HepG2 (cell line): ENCODE data around the gene MLX. TPM values are rescaled to one million over a fixed set of nuclear protein-coding genes. Genes with fewer than 3 reads are reported as not detected.
"Not testable (repeated sequence)": the region's sequence is repeated elsewhere in the genome, so short reads cannot be mapped to it uniquely, and the experiment has no call there.

Experiments used
- ATAC-seq: fragments of 200-7000 bp; cut with Tn5 transposase; 3 replicates; pipeline ENCODE4 v1.9.1; 2020; ENCODE audit warnings: mild to moderate bottlenecking, moderate library complexity
- BruUV-seq: library from RNA; stranded (reverse); fragments of 400-500 nt; replicated peaks from 2 replicates; lab custom pipeline; 2021; lab: Mats Ljungman, UMichigan
- CTCF ChIA-PET: fragments of 300-600 bp; formaldehyde crosslinking; extraction: SDS; loops from one replicate; lab custom pipeline; 2021; ENCODE audit warnings: low total read pairs, inconsistent platforms, low intra/inter-chr PET ratio; lab: Yijun Ruan, JAX
- POLR2A ChIA-PET: fragments of 350-600 bp; sonication (Branson Sonifier 250); formaldehyde crosslinking; loops from one replicate; lab custom pipeline; 2020; ENCODE audit warnings: antibody characterized with exemption, inconsistent platforms; lab: Yijun Ruan, JAX
- DNase-seq: peaks from one replicate; pipeline ENCODE4 v3.0.0-alpha.2; 2015; ENCODE audit warnings: low spot score
- FAIRE-seq: peaks from 3 replicates; lab custom pipeline; 2011; peaks lifted over from hg19 to GRCh38; lab: Jason Lieb, UNC
- H2AFZ ChIP-seq: one replicate; pipeline ENCODE4 v1.6.1; 2011; ENCODE audit warnings: low read length, inconsistent platforms
- H3K27ac ChIP-seq: fragments of 300-600 bp; 3 replicates; pipeline ENCODE4 v1.8.0; 2011; ENCODE audit warnings: mixed run types, mild to moderate bottlenecking, mixed read lengths, low read length, inconsistent platforms; ENCODE audit not compliant: insufficient read depth; ENCODE audit errors: extremely low read length
- H3K27me3 ChIP-seq, 2 experiments: fragments of 200-600 bp in 1 of 2; 2 replicates in 1 of 2; 3 replicates in 1 of 2; pipeline versions ENCODE4 v1.6.0 to v1.8.0; 2011; ENCODE audit warnings: low read length in 2 of 2, mild to moderate bottlenecking in 2 of 2, moderate library complexity in 2 of 2, inconsistent platforms in 1 of 2; ENCODE audit not compliant: insufficient read depth in 2 of 2, control insufficient read depth in 1 of 2
- H3K36me3 ChIP-seq, 2 experiments: fragments of 200-600 bp in 1 of 2; replicated peaks in 1 of 2; 2 replicates in 1 of 2; 3 replicates in 1 of 2; pipeline versions ENCODE4 v1.5.1 to v1.8.0; 2011; ENCODE audit warnings: low read length in 2 of 2, inconsistent platforms in 1 of 2; ENCODE audit not compliant: insufficient read depth in 2 of 2, control insufficient read depth in 1 of 2
- H3K4me1 ChIP-seq: 2 replicates; pipeline ENCODE4 v1.5.1; 2012; ENCODE audit warnings: low read length, inconsistent platforms; ENCODE audit not compliant: insufficient read depth
- H3K4me2 ChIP-seq: 2 replicates; pipeline ENCODE4 v1.6.0; 2011; ENCODE audit warnings: low read depth, low read length, inconsistent platforms
- H3K4me3 ChIP-seq, 3 experiments: fragments of 200-600 bp in 1 of 3; sonication (generic), shearing (Covaris generic) in 1 of 3; replicated peaks in 1 of 3; 2 replicates each; pipeline ENCODE4 v1.5.1; 2011 to 2016; ENCODE audit warnings: low read length in 3 of 3, inconsistent platforms in 2 of 3, low read depth in 2 of 3, mild to moderate bottlenecking in 2 of 3, control low read depth in 1 of 3, mixed read lengths in 1 of 3; ENCODE audit not compliant: insufficient read depth in 1 of 3
- H3K79me2 ChIP-seq: one replicate; pipeline ENCODE4 v1.6.1; 2011; ENCODE audit warnings: low read length, inconsistent platforms; ENCODE audit not compliant: insufficient read depth
- H3K9ac ChIP-seq: 2 replicates; pipeline ENCODE4 v1.6.0; 2011; ENCODE audit warnings: mild to moderate bottlenecking, low read depth, low read length, inconsistent platforms; ENCODE audit not compliant: insufficient read depth
- H3K9me3 ChIP-seq: 2 replicates; pipeline ENCODE4 v1.5.1; 2012; ENCODE audit warnings: mild to moderate bottlenecking, low read length
- H4K20me1 ChIP-seq: 2 replicates; pipeline ENCODE4 v1.6.0; 2011; ENCODE audit warnings: inconsistent platforms, mild to moderate bottlenecking, low read length, moderate library complexity; ENCODE audit not compliant: insufficient read depth
- DMAP1 ChIP-seq: IDR thresholded peaks from 2 replicates; pipeline ENCODE4 v1.6.1; 2016
- POLR2A ChIP-seq, 2 experiments: IDR thresholded peaks; 2 replicates each; pipeline ENCODE4 v1.6.1; 2011; ENCODE audit warnings: low read depth in 2 of 2, low read length in 2 of 2, mild to moderate bottlenecking in 1 of 2, moderate library complexity in 1 of 2; ENCODE audit not compliant: insufficient read depth in 1 of 2
- ZNF33B ChIP-seq: sonication (generic); formaldehyde crosslinking; IDR thresholded peaks from 2 replicates; pipeline ENCODE4 v1.5.1; 2020; ENCODE audit warnings: mild to moderate bottlenecking, missing genetic modification reagents
- ZNF605 ChIP-seq: sonication (generic); formaldehyde crosslinking; IDR thresholded peaks from 2 replicates; pipeline ENCODE4 v1.8.0; 2022; ENCODE audit warnings: mild to moderate bottlenecking, missing genetic modification reagents
- ZNF616 ChIP-seq: sonication (generic); formaldehyde crosslinking; IDR thresholded peaks from 2 replicates; pipeline ENCODE4 v1.5.0; 2020; ENCODE audit warnings: low read depth, mild to moderate bottlenecking, missing genetic modification reagents
- ZNF737 ChIP-seq: sonication (generic); formaldehyde crosslinking; IDR thresholded peaks from 2 replicates; pipeline ENCODE4 v1.5.0; 2020; ENCODE audit warnings: missing genetic modification reagents, mild to moderate bottlenecking, borderline replicate concordance
- WGBS: methylation state at CpG from one replicate; pipeline ENCODE4 v1.1.6; 2017; ENCODE audit warnings: low lambda C conversion rate; 5-methylcytosine and 5-hydroxymethylcytosine counted together
- in situ Hi-C: cut with HindIII; loops from 2 replicates; pipeline ENCODE4 v1.10.0; 2017; ENCODE audit warnings: low pct_unique_long_range_greater_than_20kb; ENCODE audit not compliant: extremely low pct_ligation_motif_present
- intact Hi-C: fragments of 100-400 bp; cut with micrococcal nuclease; formaldehyde crosslinking; loops from one replicate; pipeline ENCODE4 v1.10.0; 2022; ENCODE audit not compliant: unreplicated experiment
- polyA plus RNA-seq, 8 experiments: library from polyadenylated mRNA; depleted of rRNA in 3 of 8; stranded (reverse) in 7 of 8; unstranded in 1 of 8; fragments of >200 nt; fragmentation: Illumina TruSeq in 4 of 8; extraction: Trizol in 4 of 8; gene quantifications; 2 replicates each; pipeline versions ENCODE4 v1.2.1 to v1.2.3, GENCODE V29; 2011 to 2016; ENCODE audit warnings: low read depth in 4 of 8, missing spikeins in 1 of 8, mixed read lengths in 1 of 8; ENCODE audit not compliant: insufficient read depth in 1 of 8
- total RNA-seq, 5 experiments: library from RNA; depleted of rRNA; stranded (reverse); fragments of >200 nt; fragmentation: Illumina TruSeq; extraction: Trizol; gene quantifications; 2 replicates each; pipeline ENCODE4 v1.2.3, GENCODE V29; 2016; ENCODE audit warnings: low read depth in 1 of 5

MLX gene
- total and polyA plus RNA-seq, 2 of the 13 experiments (the other 11 are each of a cell fraction or from before 2014, with no cell fraction given): 38.9 to 74.4 TPM

GRCh38 chr17:42544874-42545283, 22.0 kb upstream of the MLX start (continued):
- TF ChIP-seq ZNF737 (CRISPR knock-in tag): no peak
- TF ChIP-seq DMAP1: peak; percentile 24; the same call in 1 of the 2 replicates
- no peak for TF ChIP-seq ZNF616
- no peak for TF ChIP-seq ZNF33B (CRISPR knock-in tag)

- H3K27me3 ChIP-seq, in situ Hi-C loops, H3K9me3 ChIP-seq, H3K79me2 ChIP-seq, DNase-seq, H4K20me1 ChIP-seq, H3K4me2 ChIP-seq, CTCF ChIA-PET, BruUV-seq, intact Hi-C loops, H3K4me3 ChIP-seq, H2AFZ ChIP-seq: not testable (repeated sequence)
- ATAC-seq (peak; percentile 8), FAIRE-seq (peak; percentile 73)
- WGBS: 89% methylated on average over 9 of the region's 9 CpGs
- POLR2A ChIA-PET: interaction anchor here (0.6 to 6.1 kb wide), 7 partner anchors 8 to 413 kb away, joined by 3 to 45 read pairs (median 12); partner anchors contain the start of gene NAGLU
- Histone ChIP-seq H3K36me3 (peaks cover 0 to 14% of the 10 kb centered on the region in 2 experiments; a peak in 3 of 5 replicates), H3K4me1 (peaks cover 66% of the 10 kb centered on the region), H3K27ac (peak overlapping the region; percentile 83), H3K9ac (peak overlapping the region; percentile 59; the same call in 1 of the 2 replicates)
- TF ChIP-seq POLR2A (IDR thresholded peaks at IDR 0.05; ENCODE audit: insufficient read depth in 1 of 2, low read depth in 2 of 2, low read length in 2 of 2): peak in 1 of 2 experiments; percentile 46; a peak in 2 of 4 replicates
- 0 out of 2 replicates have a peak, but pooled peaks have one; percentile 40 for TF ChIP-seq ZNF605 (CRISPR knock-in tag)
Measured at GRCh38 chr17:42545755-42546505, 21.0 kb upstream of the MLX start.
